OCI-LY1 (cell line): ENCODE results near the gene UTRN.

Experiments
- H2AFZ ChIP-seq: fragments of 200-600 bp; sonication (generic), shearing (Covaris generic); 2 replicates; pipeline ENCODE4 v1.6.0; 2014; ENCODE audit warnings: antibody characterized with exemption, mild to moderate bottlenecking, low read length
- H3F3A ChIP-seq: fragments of 200-600 bp; sonication (generic), shearing (Covaris generic); 2 replicates; pipeline ENCODE4 v1.6.0; 2014; ENCODE audit warnings: mild to moderate bottlenecking, antibody characterized with exemption, low read length, moderate library complexity; ENCODE audit not compliant: insufficient read depth
- H3K27ac ChIP-seq: fragments of 200-600 bp; sonication (generic); 2 replicates; pipeline ENCODE4 v1.5.1; 2014; ENCODE audit warnings: low read length, mixed run types, mild to moderate bottlenecking, low read depth; ENCODE audit not compliant: poor library complexity, severe bottlenecking
- H3K27me3 ChIP-seq: fragments of 200-600 bp; sonication (generic); 2 replicates; pipeline ENCODE4 v1.6.0; 2014; ENCODE audit warnings: antibody characterized with exemption, mild to moderate bottlenecking, low read length, moderate library complexity; ENCODE audit not compliant: insufficient read depth
- H3K36me3 ChIP-seq: fragments of 200-600 bp; sonication (generic); 2 replicates; pipeline ENCODE4 v1.6.1; 2014; ENCODE audit warnings: mild to moderate bottlenecking, antibody characterized with exemption, low read length, moderate library complexity, mixed read lengths; ENCODE audit not compliant: insufficient read depth
- H3K4me1 ChIP-seq: fragments of 200-600 bp; sonication (generic); 2 replicates; pipeline ENCODE4 v1.5.1; 2014; ENCODE audit warnings: mild to moderate bottlenecking, low read length, moderate library complexity; ENCODE audit not compliant: insufficient read depth, severe bottlenecking
- H3K4me2 ChIP-seq: fragments of 200-600 bp; sonication (generic), shearing (Covaris generic); 2 replicates; pipeline ENCODE4 v1.6.1; 2014; ENCODE audit warnings: low read length
- H3K4me3 ChIP-seq: fragments of 200-600 bp; sonication (generic); 2 replicates; pipeline ENCODE4 v1.5.1; 2014; ENCODE audit warnings: low read length, low read depth, mild to moderate bottlenecking, mixed read lengths; ENCODE audit not compliant: poor library complexity, severe bottlenecking
- H3K79me2 ChIP-seq: fragments of 200-600 bp; shearing (Covaris generic); 2 replicates; pipeline ENCODE4 v1.6.1; 2016; ENCODE audit warnings: mixed run types, low read length, mixed read lengths; ENCODE audit not compliant: insufficient read depth
- H3K9ac ChIP-seq: fragments of 200-600 bp; sonication (generic), shearing (Covaris generic); 2 replicates; pipeline ENCODE4 v1.6.1; 2014; ENCODE audit warnings: mild to moderate bottlenecking, low read length, mixed read lengths
- H3K9me2 ChIP-seq: fragments of 200-600 bp; sonication (generic), shearing (Covaris generic); 2 replicates; pipeline ENCODE4 v1.6.1; 2014; ENCODE audit warnings: low read depth, mild to moderate bottlenecking, low read length, mixed read lengths
- H3K9me3 ChIP-seq: fragments of 200-600 bp; shearing (Covaris generic); 2 replicates; pipeline ENCODE4 v1.6.1; 2014; ENCODE audit warnings: low read length, mixed read lengths
- H4K20me1 ChIP-seq: fragments of 200-600 bp; sonication (generic), shearing (Covaris generic); 2 replicates; pipeline ENCODE4 v1.6.0; 2016; ENCODE audit warnings: mild to moderate bottlenecking, low read length; ENCODE audit not compliant: insufficient read depth
- CTCF ChIP-seq: fragments of 200-600 bp; sonication (generic), shearing (Covaris generic); IDR thresholded peaks from 2 replicates; pipeline ENCODE4 v1.5.1; 2017; ENCODE audit warnings: mild to moderate bottlenecking, antibody characterized with exemption, low read length, moderate library complexity, mixed read lengths
- EZH2 ChIP-seq: fragments of 200-600 bp; sonication (generic), shearing (Covaris generic); IDR thresholded peaks from 2 replicates; pipeline ENCODE4 v1.8.0; 2017; ENCODE audit warnings: borderline replicate concordance, mixed run types, mild to moderate bottlenecking, antibody characterized with exemption, low read length, moderate library complexity, mixed read lengths

The UTRN gene

GRCh38 chr6:144307880-144308279 is 22.7 kb downstream of the UTRN start:
- H3K4me1 ChIP-seq, result no peaks in the 10 kb centered on the region
- H3K27ac ChIP-seq, result no peak overlapping the region
- no peaks in the 10 kb centered on the region for H3K27me3 ChIP-seq
- TF ChIP-seq CTCF (no peak), EZH2 (no peak)
- H2AFZ ChIP-seq, result no peak overlapping the region
- no peaks in the 10 kb centered on the region for H3K79me2 ChIP-seq
- H3K36me3 ChIP-seq, result no peaks in the 10 kb centered on the region
- no peaks in the 10 kb centered on the region for H3K9me3 ChIP-seq
- no peaks in the 10 kb centered on the region for H4K20me1 ChIP-seq
- H3K4me2 ChIP-seq, result no peak overlapping the region
- H3K9ac ChIP-seq, result no peak overlapping the region
- no peaks in the 10 kb centered on the region for H3K9me2 ChIP-seq
- no peaks in the 10 kb centered on the region for H3F3A ChIP-seq
- H3K4me3 ChIP-seq, result no peak overlapping the region

- no peak overlapping the region for H3K9ac ChIP-seq
- no peak overlapping the region for H3K4me2 ChIP-seq
- H3K4me1 ChIP-seq, result no peaks in the 10 kb centered on the region
- no peaks in the 10 kb centered on the region for H3K79me2 ChIP-seq
- no peaks in the 10 kb centered on the region for H3F3A ChIP-seq
- no peaks in the 10 kb centered on the region for H4K20me1 ChIP-seq
- no peak overlapping the region for H2AFZ ChIP-seq
- no peaks in the 10 kb centered on the region for H3K27me3 ChIP-seq
- H3K36me3 ChIP-seq, result no peaks in the 10 kb centered on the region
- H3K9me3 ChIP-seq, result no peaks in the 10 kb centered on the region
- H3K27ac ChIP-seq, result no peak overlapping the region
- H3K4me3 ChIP-seq, result no peak overlapping the region
- H3K9me2 ChIP-seq, result no peaks in the 10 kb centered on the region
- no peak for TF ChIP-seq EZH2
- TF ChIP-seq CTCF, result no peak
These were observed 25.6 kb downstream of the UTRN start for GRCh38 chr6:144310765-144311164.

- TF ChIP-seq CTCF (no peak), EZH2 (no peak)
- H4K20me1 ChIP-seq, result no peaks in the 10 kb centered on the region
These were observed 26.2 kb downstream of the UTRN start for GRCh38 chr6:144311361-144311760.

More at GRCh38 chr6:144311361-144311760, 26.2 kb downstream of the UTRN start:
- Histone ChIP-seq H3K9me3 (no peaks in the 10 kb centered on the region), H2AFZ (no peak overlapping the region), H3K4me1 (no peaks in the 10 kb centered on the region), H3K79me2 (no peaks in the 10 kb centered on the region), H3K9ac (no peak overlapping the region), H3K9me2 (no peaks in the 10 kb centered on the region), H3K4me3 (no peak overlapping the region), H3K27ac (no peak overlapping the region), H3K27me3 (no peaks in the 10 kb centered on the region), H3K4me2 (no peak overlapping the region), H3F3A (no peaks in the 10 kb centered on the region), H3K36me3 (no peaks in the 10 kb centered on the region)
